HL-60 (cell line): ENCODE measurements around the gene FIS1.
"Not testable (repeated sequence)": the region's sequence is repeated elsewhere in the genome, so short reads cannot be mapped to it uniquely, and the experiment has no call there.

Experiments used
- DNase-seq, 2 experiments: peaks; one replicate each; pipeline ENCODE4 v3.0.0-alpha.2; 2010 to 2020; ENCODE audit warnings: low read depth in 1 of 2, low spot score in 1 of 2
- H3K27ac ChIP-seq: fragments of 250-450 bp; sonication (Bioruptor Pico); replicated peaks from 2 replicates; pipeline ENCODE4 v1.5.1; 2020; ENCODE audit warnings: mild to moderate bottlenecking, moderate library complexity
- H3K27me3 ChIP-seq: fragments of 250-450 bp; sonication (Bioruptor Pico); 2 replicates; pipeline ENCODE4 v1.5.1; 2021; ENCODE audit warnings: mild to moderate bottlenecking, moderate library complexity; ENCODE audit not compliant: insufficient read depth, poor library complexity, severe bottlenecking
- H3K4me3 ChIP-seq: replicated peaks from 2 replicates; pipeline ENCODE4 v1.5.1; 2011; ENCODE audit warnings: mild to moderate bottlenecking, control low read depth, low read length; ENCODE audit not compliant: insufficient read depth
- GABPA ChIP-seq: IDR thresholded peaks from 2 replicates; pipeline ENCODE4 v1.6.1; 2012; ENCODE audit warnings: low read depth
- POLR2AphosphoS5 ChIP-seq: IDR thresholded peaks from 2 replicates; pipeline ENCODE4 v1.6.1; 2012; ENCODE audit warnings: low read depth
- REST ChIP-seq: IDR thresholded peaks from 2 replicates; pipeline ENCODE4 v1.6.1; 2012; ENCODE audit warnings: low read depth; ENCODE audit not compliant: insufficient replicate concordance
- SPI1 ChIP-seq: IDR thresholded peaks from 2 replicates; pipeline ENCODE4 v1.6.1; 2012; ENCODE audit warnings: low read depth, mild to moderate bottlenecking, borderline replicate concordance
- TF ChIP-seq, protein P1 (sequence below): IDR thresholded peaks from one replicate; pipeline ENCODE4 v1.5.1; 2011; ENCODE audit warnings: low read length, control low read depth, inconsistent platforms; ENCODE audit not compliant: insufficient read depth

Gene FIS1

DNA sequence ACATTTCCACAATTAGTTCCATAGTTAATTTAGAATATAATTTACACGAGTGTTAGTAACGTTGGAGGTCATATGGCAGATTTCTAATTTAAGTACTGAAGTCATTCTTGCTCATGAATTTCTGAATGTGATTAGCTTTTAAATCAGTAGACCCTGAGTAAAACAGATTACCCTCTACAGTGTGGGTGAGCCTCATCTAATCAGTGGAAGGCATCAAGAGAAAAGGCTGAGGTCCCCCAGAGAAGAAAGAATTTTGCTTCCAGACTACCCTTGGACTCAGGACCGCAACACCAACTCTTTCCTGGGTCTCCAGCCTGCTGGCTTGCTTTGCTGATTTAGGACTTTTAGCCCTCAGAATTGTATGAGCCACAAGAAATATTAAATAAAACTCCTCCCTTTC lies 43.6 kb upstream of the FIS1 start:
- H3K4me3 ChIP-seq, result no peak overlapping the region
- DNase-seq, result no peak
- H3K27ac ChIP-seq, result no peak overlapping the region
- TF ChIP-seq REST, result no peak
- H3K27me3 ChIP-seq, result peaks cover 2% of the 10 kb centered on the region

DNA sequence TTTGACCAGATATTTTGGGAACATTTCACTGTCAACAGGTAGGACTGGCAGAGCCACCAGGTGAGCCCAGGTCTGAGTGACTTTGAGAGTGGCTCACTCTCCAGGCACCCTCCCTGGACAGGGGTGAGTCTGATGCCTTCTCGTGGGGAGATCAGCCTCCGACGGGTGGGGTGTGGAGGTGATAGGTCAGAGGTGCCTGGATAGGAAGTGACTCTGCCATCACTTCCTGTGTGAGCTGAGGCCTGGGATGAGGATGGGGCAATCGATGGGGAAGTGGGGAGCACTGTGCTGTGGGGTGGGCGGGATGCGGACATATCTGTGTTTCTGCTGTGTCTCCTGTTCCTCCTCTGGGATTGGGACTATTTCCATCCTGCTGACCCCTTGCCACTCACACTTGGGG lies 42.2 kb upstream of the FIS1 start:
- peak; percentile 37 to 71 for DNase-seq
- H3K27ac ChIP-seq, result 0 out of 2 replicates have a peak overlapping the region, but pooled peaks have one; percentile 8

GRCh38 chr7:101285880-101286279 lies 41.0 kb upstream of the FIS1 start:
- H3K4me3 ChIP-seq, H3K27me3 ChIP-seq, H3K27ac ChIP-seq: not testable (repeated sequence)
- DNase-seq, result peak in 1 of 2 experiments; percentile 18

More for the DNA sequence above, 42.2 kb upstream of the FIS1 start:
- no peaks in the 10 kb centered on the region for H3K27me3 ChIP-seq
- TF ChIP-seq SPI1 (peak; percentile 67; the same call in 1 of the 2 replicates), GABPA (peak; percentile 53; the same call in 1 of the 2 replicates), REST (no peak), POLR2AphosphoS5 (no peak)
- TF ChIP-seq, protein P1, sequence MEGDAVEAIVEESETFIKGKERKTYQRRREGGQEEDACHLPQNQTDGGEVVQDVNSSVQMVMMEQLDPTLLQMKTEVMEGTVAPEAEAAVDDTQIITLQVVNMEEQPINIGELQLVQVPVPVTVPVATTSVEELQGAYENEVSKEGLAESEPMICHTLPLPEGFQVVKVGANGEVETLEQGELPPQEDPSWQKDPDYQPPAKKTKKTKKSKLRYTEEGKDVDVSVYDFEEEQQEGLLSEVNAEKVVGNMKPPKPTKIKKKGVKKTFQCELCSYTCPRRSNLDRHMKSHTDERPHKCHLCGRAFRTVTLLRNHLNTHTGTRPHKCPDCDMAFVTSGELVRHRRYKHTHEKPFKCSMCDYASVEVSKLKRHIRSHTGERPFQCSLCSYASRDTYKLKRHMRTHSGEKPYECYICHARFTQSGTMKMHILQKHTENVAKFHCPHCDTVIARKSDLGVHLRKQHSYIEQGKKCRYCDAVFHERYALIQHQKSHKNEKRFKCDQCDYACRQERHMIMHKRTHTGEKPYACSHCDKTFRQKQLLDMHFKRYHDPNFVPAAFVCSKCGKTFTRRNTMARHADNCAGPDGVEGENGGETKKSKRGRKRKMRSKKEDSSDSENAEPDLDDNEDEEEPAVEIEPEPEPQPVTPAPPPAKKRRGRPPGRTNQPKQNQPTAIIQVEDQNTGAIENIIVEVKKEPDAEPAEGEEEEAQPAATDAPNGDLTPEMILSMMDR, result no peak
- no peak overlapping the region for H3K4me3 ChIP-seq

DNA sequence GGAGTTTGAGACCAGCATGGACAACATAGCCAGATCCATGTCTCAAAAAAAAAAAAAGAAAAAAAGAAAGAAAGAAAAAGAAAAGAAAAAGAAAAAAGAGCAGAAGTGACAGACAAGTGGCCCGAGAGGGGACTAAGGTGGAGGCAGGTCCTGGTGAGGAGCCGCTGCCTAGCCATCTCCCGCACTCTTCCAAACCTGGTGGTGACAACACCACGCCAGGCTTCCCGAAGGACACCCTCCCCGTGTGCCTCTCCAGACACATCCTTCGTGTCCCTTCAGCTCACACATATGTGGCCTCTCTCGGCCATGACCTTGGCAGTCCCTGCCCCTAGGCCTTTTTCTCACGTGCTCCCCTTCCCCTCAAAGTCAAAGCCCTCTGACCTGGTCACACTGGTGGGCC lies 40.3 kb upstream of the FIS1 start:
- H3K27ac ChIP-seq, result no peak overlapping the region
- H3K27me3 ChIP-seq, result no peaks in the 10 kb centered on the region
- no peak overlapping the region for H3K4me3 ChIP-seq
- no peak for DNase-seq
- TF ChIP-seq POLR2AphosphoS5, result no peak
- no peak for TF ChIP-seq GABPA
- TF ChIP-seq SPI1, result no peak
- TF ChIP-seq, protein P1, result no peak
- TF ChIP-seq REST, result no peak

DNA sequence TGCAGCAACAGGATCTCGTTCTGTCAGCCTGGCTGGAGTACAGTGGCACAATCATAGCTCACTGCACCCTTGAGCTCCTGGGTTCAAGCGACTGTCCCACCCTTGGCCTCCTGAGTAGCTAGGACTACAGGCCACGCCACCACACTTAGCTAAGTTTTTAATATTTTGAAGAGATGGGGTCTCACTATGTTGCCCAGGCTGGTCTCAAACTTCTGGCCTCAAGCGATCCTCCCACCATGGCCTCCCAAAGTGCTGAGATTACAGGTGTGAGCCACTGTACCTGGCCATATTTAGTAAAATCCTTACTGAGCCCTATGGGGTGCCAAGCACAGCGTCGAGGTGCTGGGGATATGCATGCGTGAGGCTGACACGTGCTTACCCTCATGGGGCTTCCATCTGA lies 36.0 kb upstream of the FIS1 start:
- H3K4me3 ChIP-seq, H3K27ac ChIP-seq, H3K27me3 ChIP-seq, DNase-seq: not testable (repeated sequence)
